Natural killer cell (primary cell): ENCODE measurements around the gene KIAA0408. TPM values are rescaled to one million over a fixed set of nuclear protein-coding genes. Genes with fewer than 3 reads are reported as not detected.
A peak's percentile ranks its signal among the peaks of the same experiment; 100 is the strongest.

Experiments used
- ATAC-seq, 3 donors: fragments of 150-1000 bp in 2 of 3; fragments of 200-7000 bp in 1 of 3; cut with Tn5 transposase; 1 replicate in 1 of 3; 2 replicates in 2 of 3; pipeline ENCODE4 v1.10.0; 2021; ENCODE audit warnings: mild to moderate bottlenecking in 2 of 3, moderate library complexity in 2 of 3
- DNase-seq, 2 donors: peaks; one replicate each; pipeline versions ENCODE4 v3.0.0 to v3.0.0-alpha.2; 2013 to 2021; ENCODE audit warnings: mixed read lengths in 1 of 2
- H3K27ac ChIP-seq: one replicate; pipeline ENCODE4 v1.5.1; 2013; ENCODE audit warnings: mild to moderate bottlenecking, low read length
- H3K27me3 ChIP-seq: one replicate; pipeline ENCODE4 v1.6.1; 2013; ENCODE audit warnings: low read length; ENCODE audit not compliant: control insufficient read depth, insufficient read depth
- H3K36me3 ChIP-seq: one replicate; pipeline ENCODE4 v1.6.1; 2013; ENCODE audit warnings: low read length; ENCODE audit not compliant: control insufficient read depth, insufficient read depth
- H3K4me1 ChIP-seq: one replicate; pipeline ENCODE4 v1.6.1; 2013; ENCODE audit warnings: low read length; ENCODE audit not compliant: control insufficient read depth, insufficient read depth
- H3K4me3 ChIP-seq: one replicate; pipeline ENCODE4 v1.5.1; 2013; ENCODE audit warnings: low read length
- H3K9me3 ChIP-seq: one replicate; pipeline ENCODE4 v1.6.1; 2013; ENCODE audit warnings: low read length; ENCODE audit not compliant: control insufficient read depth, insufficient read depth
- H3K27ac Mint-ChIP-seq, 2 donors: one replicate each; pipeline ENCODE4 v1.8.0; 2022; ENCODE audit warnings: mild to moderate bottlenecking in 2 of 2, mixed read lengths in 2 of 2, moderate library complexity in 1 of 2
- H3K27me3 Mint-ChIP-seq, 2 donors: one replicate each; pipeline ENCODE4 v1.8.0; 2022; ENCODE audit warnings: low read depth in 2 of 2, mixed read lengths in 2 of 2
- H3K36me3 Mint-ChIP-seq: one replicate; pipeline ENCODE4 v1.8.0; 2022; ENCODE audit warnings: mixed read lengths
- H3K4me1 Mint-ChIP-seq, 2 donors: one replicate each; pipeline ENCODE4 v1.8.0; 2022; ENCODE audit warnings: mixed read lengths in 2 of 2
- H3K4me3 Mint-ChIP-seq: one replicate; pipeline ENCODE4 v1.8.0; 2022; ENCODE audit warnings: mild to moderate bottlenecking, moderate library complexity, mixed read lengths
- H3K9me3 Mint-ChIP-seq, 2 donors: one replicate each; pipeline ENCODE4 v1.8.0; 2022; ENCODE audit warnings: mixed read lengths in 2 of 2
- CTCF ChIP-seq: fragments of 200-600 bp; IDR thresholded peaks from one replicate; pipeline ENCODE4 v1.8.0; 2022; ENCODE audit warnings: antibody characterized with exemption
- WGBS: methylation state at CpG from one replicate; pipeline ENCODE4 v1.1.7; 2013; ENCODE audit warnings: missing lambda C conversion rate; ENCODE audit not compliant: insufficient coverage; 5-methylcytosine and 5-hydroxymethylcytosine counted together
- intact Hi-C: fragments of 100-400 bp; cut with micrococcal nuclease; formaldehyde crosslinking; loops from one replicate; pipeline ENCODE4 v1.14.2; 2022
- total RNA-seq, 4 donors: library from RNA; stranded (reverse); fragments of 120-200 nt in 1 of 4; gene quantifications; one replicate each; pipeline versions ENCODE4 v1.2.3 to v1.2.4, GENCODE V29; 2013 to 2022

KIAA0408 gene
- total RNA-seq, 3 donors from 2014 or later (not counting 1 experiment from before 2014, with no cell fraction given), result 0.58 TPM; not detected in 2

- no peak overlapping the region for H3K27ac ChIP-seq
- ATAC-seq, result no peak
- no peaks in the 10 kb centered on the region for H3K27me3 ChIP-seq
- no peaks in the 10 kb centered on the region for H3K9me3 ChIP-seq
- no peak for TF ChIP-seq CTCF
- intact Hi-C loops, result no loop called here
- no peaks in the 10 kb centered on the region for H3K4me1 ChIP-seq
- H3K4me3 Mint-ChIP-seq, result no peak overlapping the region
- H3K9me3 Mint-ChIP-seq, result peaks cover 0 to 2% of the 10 kb centered on the region in 2 donors
- no peaks in the 10 kb centered on the region for H3K36me3 ChIP-seq
- no peak overlapping the region for H3K27ac Mint-ChIP-seq
- peaks cover 0 to 4% of the 10 kb centered on the region in 2 donors for H3K27me3 Mint-ChIP-seq
- DNase-seq, result no peak
- 94% methylated on average over 1 of the region's 3 CpGs for WGBS
- H3K36me3 Mint-ChIP-seq, result no peaks in the 10 kb centered on the region
- no peak overlapping the region for H3K4me3 ChIP-seq
- H3K4me1 Mint-ChIP-seq, result peaks cover 16 to 19% of the 10 kb centered on the region in 2 donors
Observed at GRCh38 chr6:127486934-127487333, 27.7 kb upstream of the KIAA0408 start.

DNA sequence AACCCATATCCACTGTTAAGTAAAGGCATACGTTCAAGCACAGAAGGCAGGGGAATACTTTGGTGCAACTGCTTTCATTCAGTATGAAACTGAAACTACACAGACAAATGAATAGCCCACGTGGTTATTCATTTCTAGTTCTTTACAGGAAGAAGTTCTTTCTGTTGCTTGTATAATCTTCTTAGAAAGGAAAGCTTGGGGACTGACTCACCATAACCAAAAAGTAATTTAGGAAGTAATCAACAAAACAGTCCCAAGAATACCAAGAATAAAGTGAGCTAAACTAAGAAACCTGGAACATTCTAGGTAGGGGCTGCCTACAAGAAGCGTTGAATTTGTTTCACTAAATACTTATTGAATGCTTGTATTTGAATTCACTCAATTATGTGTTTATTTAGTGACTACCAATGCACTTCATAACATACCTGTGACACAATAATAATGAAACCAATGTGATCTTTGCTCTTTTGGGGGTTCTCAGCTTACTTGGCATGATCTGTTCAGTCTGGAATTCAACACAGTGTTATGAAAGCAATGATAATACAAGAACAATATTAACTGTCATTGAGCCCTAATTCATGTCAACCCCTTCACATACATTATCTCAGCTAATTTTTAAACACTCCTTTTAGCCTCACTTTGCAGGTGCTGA, 25.1 kb upstream of the KIAA0408 start:
- peaks cover 16 to 19% of the 10 kb centered on the region in 2 donors for H3K4me1 Mint-ChIP-seq
- Histone ChIP-seq H3K36me3 (no peaks in the 10 kb centered on the region), H3K4me1 (no peaks in the 10 kb centered on the region), H3K9me3 (no peaks in the 10 kb centered on the region), H3K27me3 (no peaks in the 10 kb centered on the region), H3K4me3 (no peak overlapping the region), H3K27ac (peak overlapping the region; percentile 23)
- ATAC-seq (peak; percentile 62 to 79 (median 75)), DNase-seq (peak in 1 of 2 donors; percentile 48)
- peak overlapping the region; percentile 35 to 62 for H3K27ac Mint-ChIP-seq
- H3K4me3 Mint-ChIP-seq, result peak overlapping the region; percentile 62
- intact Hi-C loops, result no loop called here
- WGBS, result 0% methylated on average over 1 of the region's 3 CpGs
- no peaks in the 10 kb centered on the region for H3K36me3 Mint-ChIP-seq
- peaks cover 0 to 4% of the 10 kb centered on the region in 2 donors for H3K27me3 Mint-ChIP-seq
- no peak for TF ChIP-seq CTCF
- peaks cover 0 to 2% of the 10 kb centered on the region in 2 donors for H3K9me3 Mint-ChIP-seq

GRCh38 chr6:127483399-127484055, 24.3 kb upstream of the KIAA0408 start:
- Histone ChIP-seq H3K27ac (no peak overlapping the region), H3K4me1 (no peaks in the 10 kb centered on the region), H3K27me3 (no peaks in the 10 kb centered on the region), H3K4me3 (no peak overlapping the region), H3K9me3 (no peaks in the 10 kb centered on the region), H3K36me3 (no peaks in the 10 kb centered on the region)
- Mint-ChIP-seq H3K4me1 (peaks cover 16 to 19% of the 10 kb centered on the region in 2 donors), H3K36me3 (no peaks in the 10 kb centered on the region), H3K9me3 (peaks cover 0 to 2% of the 10 kb centered on the region in 2 donors), H3K27me3 (peaks cover 0 to 4% of the 10 kb centered on the region in 2 donors), H3K4me3 (peak overlapping the region; percentile 62), H3K27ac (peak overlapping the region; percentile 35 to 62)
- WGBS, result no CpG with 5 or more reads among the region's 5 CpGs
- peak in 1 of 2 donors; percentile 6 for DNase-seq
- peak in 1 of 3 donors; percentile 7 for ATAC-seq
- intact Hi-C loops, result no loop called here
- no peak for TF ChIP-seq CTCF
